SK-N-SH (cell line): ENCODE data around the gene CHERP. TPM values are rescaled to one million over a fixed set of nuclear protein-coding genes. Genes with fewer than 3 reads are reported as not detected.

Source experiments
- CTCF ChIA-PET: fragments of 300-600, 350-600 bp; formaldehyde crosslinking; extraction: SDS; loops from one replicate; lab custom pipeline; 2021; lab: Yijun Ruan, JAX
- POLR2A ChIA-PET: fragments of 350-600 bp; sonication (Branson Sonifier 250); formaldehyde crosslinking; extraction: SDS; loops from one replicate; lab custom pipeline; 2020; ENCODE audit warnings: antibody characterized with exemption, inconsistent platforms; lab: Yijun Ruan, JAX
- DNase-seq: peaks from one replicate; pipeline ENCODE4 v3.0.0; 2012
- H2AFZ ChIP-seq: fragments of 200-600 bp; sonication (generic); 2 replicates; pipeline ENCODE4 v1.8.1; 2016; ENCODE audit warnings: antibody characterized with exemption, mild to moderate bottlenecking, low read depth
- H3F3A ChIP-seq: fragments of 200-600 bp; sonication (generic); replicated peaks from 2 replicates; pipeline ENCODE3; 2016; ENCODE audit warnings: antibody characterized with exemption, mild to moderate bottlenecking; ENCODE audit not compliant: insufficient read depth
- H3K27ac ChIP-seq, 2 experiments: fragments of 200-500 bp in 1 of 2; fragments of 200-600 bp in 1 of 2; sonication (Bioruptor generic) in 1 of 2; sonication (generic), shearing (Covaris generic) in 1 of 2; 2 replicates each; pipeline versions ENCODE4 v1.5.1 to v1.6.1; 2014 to 2016; ENCODE audit warnings: low read depth in 2 of 2, inconsistent platforms in 1 of 2, low read length in 1 of 2, mild to moderate bottlenecking in 1 of 2, mixed read lengths in 1 of 2
- H3K27me3 ChIP-seq: fragments of 200-600 bp; sonication (generic), shearing (Covaris generic); 2 replicates; pipeline ENCODE4 v1.6.1; 2016; ENCODE audit warnings: mixed run types; ENCODE audit not compliant: insufficient read depth
- H3K36me3 ChIP-seq, 2 experiments: fragments of 200-500 bp in 1 of 2; fragments of 200-600 bp in 1 of 2; sonication (Bioruptor generic) in 1 of 2; sonication (generic) in 1 of 2; replicated peaks in 1 of 2; 2 replicates each; pipeline versions ENCODE3 to v1.5.1; 2014 to 2016; ENCODE audit warnings: low read length in 1 of 2, mild to moderate bottlenecking in 1 of 2; ENCODE audit not compliant: insufficient read depth in 2 of 2, control insufficient read depth in 1 of 2
- H3K4me1 ChIP-seq, 2 experiments: fragments of 200-500 bp in 1 of 2; fragments of 200-600 bp in 1 of 2; sonication (Bioruptor generic) in 1 of 2; sonication (generic), shearing (Covaris generic) in 1 of 2; 2 replicates each; pipeline versions ENCODE4 v1.5.1 to v1.6.1; 2014 to 2016; ENCODE audit warnings: low read depth in 1 of 2, low read length in 1 of 2, mixed run types in 1 of 2; ENCODE audit not compliant: insufficient read depth in 2 of 2, control insufficient read depth in 1 of 2
- H3K4me2 ChIP-seq: fragments of 200-600 bp; sonication (generic), shearing (Covaris generic); 2 replicates; pipeline ENCODE4 v1.6.1; 2017; ENCODE audit warnings: mixed run types
- H3K4me3 ChIP-seq, 2 experiments: fragments of 200-500 bp in 1 of 2; fragments of 200-600 bp in 1 of 2; sonication (Bioruptor generic) in 1 of 2; sonication (generic), shearing (Covaris generic) in 1 of 2; 2 replicates each; pipeline versions ENCODE4 v1.5.1 to v1.8.1; 2014 to 2016; ENCODE audit warnings: low read depth in 2 of 2, inconsistent platforms in 1 of 2, low read length in 1 of 2, mild to moderate bottlenecking in 1 of 2, mixed read lengths in 1 of 2, moderate library complexity in 1 of 2
- H3K79me2 ChIP-seq: fragments of 200-600 bp; sonication (generic); 2 replicates; pipeline ENCODE4 v1.8.1; 2017; ENCODE audit warnings: mild to moderate bottlenecking; ENCODE audit not compliant: insufficient read depth
- H3K9ac ChIP-seq: fragments of 200-600 bp; sonication (generic); 2 replicates; pipeline ENCODE4 v1.6.1; 2017; ENCODE audit warnings: mixed run types
- H3K9me2 ChIP-seq: fragments of 200-600 bp; sonication (generic); 2 replicates; pipeline ENCODE4 v1.6.1; 2017; ENCODE audit warnings: mixed run types
- H3K9me3 ChIP-seq: fragments of 200-600 bp; sonication (generic); 2 replicates; pipeline ENCODE4 v1.6.1; 2017; ENCODE audit warnings: mixed run types, mild to moderate bottlenecking, moderate library complexity
- H4K20me1 ChIP-seq: fragments of 200-600 bp; sonication (generic); 2 replicates; pipeline ENCODE4 v1.6.1; 2017; ENCODE audit warnings: mild to moderate bottlenecking, mixed run types; ENCODE audit not compliant: insufficient read depth
- ELF1 ChIP-seq: IDR thresholded peaks from 2 replicates; pipeline ENCODE4 v1.4.0; 2012
- FOSL2 ChIP-seq: IDR thresholded peaks from 2 replicates; pipeline ENCODE4 v1.4.0; 2012; ENCODE audit warnings: low read depth, mild to moderate bottlenecking, moderate library complexity, borderline replicate concordance
- GABPA ChIP-seq: IDR thresholded peaks from 2 replicates; pipeline ENCODE4 v1.4.0; 2012; ENCODE audit warnings: low read depth, mild to moderate bottlenecking
- NFIC ChIP-seq: IDR thresholded peaks from 2 replicates; pipeline ENCODE4 v1.4.0; 2012; ENCODE audit warnings: borderline replicate concordance
- POLR2AphosphoS5 ChIP-seq: IDR thresholded peaks from 2 replicates; pipeline ENCODE4 v1.6.1; 2012; ENCODE audit warnings: low read depth, low read length
- SIN3A ChIP-seq: IDR thresholded peaks from 2 replicates; pipeline ENCODE4 v1.6.1; 2012; ENCODE audit warnings: low read depth, mild to moderate bottlenecking, low read length, moderate library complexity, borderline replicate concordance
- SMC3 ChIP-seq: IDR thresholded peaks from 2 replicates; pipeline ENCODE4 v1.6.1; 2012; ENCODE audit warnings: low read depth, low read length, improper control_type of control experiment
- TAF1 ChIP-seq: IDR thresholded peaks from 2 replicates; pipeline ENCODE4 v1.6.1; 2012; ENCODE audit warnings: low read depth, mild to moderate bottlenecking, low read length, moderate library complexity, borderline replicate concordance
- TCF12 ChIP-seq: IDR thresholded peaks from 2 replicates; pipeline ENCODE4 v1.4.0; 2012
- TEAD4 ChIP-seq: IDR thresholded peaks from 2 replicates; pipeline ENCODE4 v1.4.0; 2012; ENCODE audit warnings: mild to moderate bottlenecking, borderline replicate concordance; ENCODE audit not compliant: insufficient read depth
- YY1 ChIP-seq: IDR thresholded peaks from 2 replicates; pipeline ENCODE4 v1.4.0; 2012; ENCODE audit warnings: low read depth, mild to moderate bottlenecking
- WGBS: methylation state at CpG from one replicate; pipeline ENCODE4 v1.1.6; 2017; ENCODE audit warnings: low lambda C conversion rate; 5-methylcytosine and 5-hydroxymethylcytosine counted together
- polyA plus RNA-seq, 3 experiments: library from polyadenylated mRNA; depleted of rRNA; stranded (reverse); fragments of >200 nt; gene quantifications; 2 replicates each; pipeline ENCODE4 v1.2.3, GENCODE V29; 2012
- TF ChIP-seq, protein P1 (sequence below): IDR thresholded peaks from 2 replicates; pipeline ENCODE4 v1.6.1; 2012; ENCODE audit warnings: mild to moderate bottlenecking, low read depth, low read length, moderate library complexity
- TF ChIP-seq, protein P2 (sequence below): fragments of 200-600 bp; sonication (generic); IDR thresholded peaks from 2 replicates; pipeline ENCODE4 v1.6.1; 2017; ENCODE audit warnings: antibody characterized with exemption, mild to moderate bottlenecking, moderate library complexity
- TF ChIP-seq, protein P3 (sequence below): IDR thresholded peaks from 2 replicates; pipeline ENCODE4 v1.4.0; 2012; ENCODE audit warnings: low read depth, borderline replicate concordance
- TF ChIP-seq, protein P4 (sequence below): IDR thresholded peaks from 2 replicates; pipeline ENCODE4 v1.4.0; 2012; ENCODE audit warnings: low read depth, borderline replicate concordance

CHERP gene
- polyA plus RNA-seq, 1 of the 3 experiments (the other 2 are of a cell fraction) = 16.8 TPM

DNA sequence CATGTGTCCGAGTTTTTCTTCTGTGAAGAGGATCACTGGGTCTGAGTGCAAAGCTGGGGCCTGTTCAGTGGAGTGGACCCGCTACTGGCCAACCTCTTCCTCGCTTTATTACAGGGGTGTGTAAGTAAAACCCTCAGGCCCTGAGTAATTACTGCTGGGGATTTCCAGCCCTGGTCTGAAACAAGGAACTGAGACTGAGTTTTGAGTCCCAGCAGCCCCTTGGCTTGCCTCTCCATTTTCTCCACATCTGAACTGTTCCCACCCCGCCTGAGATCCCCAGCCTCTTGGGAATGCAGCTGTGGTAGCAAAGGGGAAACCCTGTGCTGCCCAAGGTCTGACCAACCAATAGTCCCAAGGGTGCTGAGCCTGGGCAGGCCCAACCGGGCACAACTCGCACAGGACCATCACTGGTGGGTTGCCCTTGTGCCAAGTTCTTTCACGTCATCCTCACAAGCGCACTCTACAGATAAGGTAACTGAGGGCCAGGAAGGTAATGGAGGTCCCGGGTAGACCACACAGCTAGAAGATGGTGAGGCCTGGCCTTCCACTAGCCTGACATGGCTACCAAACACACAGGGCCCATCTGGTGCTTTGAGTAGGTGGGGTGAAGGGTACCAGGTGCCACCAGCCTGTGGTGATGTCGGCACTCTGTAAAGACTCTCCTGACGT lies 43.7 kb upstream of the CHERP start:
- peaks cover 97% of the 10 kb centered on the region for H4K20me1 ChIP-seq
- TF ChIP-seq, protein P1, sequence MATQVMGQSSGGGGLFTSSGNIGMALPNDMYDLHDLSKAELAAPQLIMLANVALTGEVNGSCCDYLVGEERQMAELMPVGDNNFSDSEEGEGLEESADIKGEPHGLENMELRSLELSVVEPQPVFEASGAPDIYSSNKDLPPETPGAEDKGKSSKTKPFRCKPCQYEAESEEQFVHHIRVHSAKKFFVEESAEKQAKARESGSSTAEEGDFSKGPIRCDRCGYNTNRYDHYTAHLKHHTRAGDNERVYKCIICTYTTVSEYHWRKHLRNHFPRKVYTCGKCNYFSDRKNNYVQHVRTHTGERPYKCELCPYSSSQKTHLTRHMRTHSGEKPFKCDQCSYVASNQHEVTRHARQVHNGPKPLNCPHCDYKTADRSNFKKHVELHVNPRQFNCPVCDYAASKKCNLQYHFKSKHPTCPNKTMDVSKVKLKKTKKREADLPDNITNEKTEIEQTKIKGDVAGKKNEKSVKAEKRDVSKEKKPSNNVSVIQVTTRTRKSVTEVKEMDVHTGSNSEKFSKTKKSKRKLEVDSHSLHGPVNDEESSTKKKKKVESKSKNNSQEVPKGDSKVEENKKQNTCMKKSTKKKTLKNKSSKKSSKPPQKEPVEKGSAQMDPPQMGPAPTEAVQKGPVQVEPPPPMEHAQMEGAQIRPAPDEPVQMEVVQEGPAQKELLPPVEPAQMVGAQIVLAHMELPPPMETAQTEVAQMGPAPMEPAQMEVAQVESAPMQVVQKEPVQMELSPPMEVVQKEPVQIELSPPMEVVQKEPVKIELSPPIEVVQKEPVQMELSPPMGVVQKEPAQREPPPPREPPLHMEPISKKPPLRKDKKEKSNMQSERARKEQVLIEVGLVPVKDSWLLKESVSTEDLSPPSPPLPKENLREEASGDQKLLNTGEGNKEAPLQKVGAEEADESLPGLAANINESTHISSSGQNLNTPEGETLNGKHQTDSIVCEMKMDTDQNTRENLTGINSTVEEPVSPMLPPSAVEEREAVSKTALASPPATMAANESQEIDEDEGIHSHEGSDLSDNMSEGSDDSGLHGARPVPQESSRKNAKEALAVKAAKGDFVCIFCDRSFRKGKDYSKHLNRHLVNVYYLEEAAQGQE = no peak
- TF ChIP-seq, protein P2, sequence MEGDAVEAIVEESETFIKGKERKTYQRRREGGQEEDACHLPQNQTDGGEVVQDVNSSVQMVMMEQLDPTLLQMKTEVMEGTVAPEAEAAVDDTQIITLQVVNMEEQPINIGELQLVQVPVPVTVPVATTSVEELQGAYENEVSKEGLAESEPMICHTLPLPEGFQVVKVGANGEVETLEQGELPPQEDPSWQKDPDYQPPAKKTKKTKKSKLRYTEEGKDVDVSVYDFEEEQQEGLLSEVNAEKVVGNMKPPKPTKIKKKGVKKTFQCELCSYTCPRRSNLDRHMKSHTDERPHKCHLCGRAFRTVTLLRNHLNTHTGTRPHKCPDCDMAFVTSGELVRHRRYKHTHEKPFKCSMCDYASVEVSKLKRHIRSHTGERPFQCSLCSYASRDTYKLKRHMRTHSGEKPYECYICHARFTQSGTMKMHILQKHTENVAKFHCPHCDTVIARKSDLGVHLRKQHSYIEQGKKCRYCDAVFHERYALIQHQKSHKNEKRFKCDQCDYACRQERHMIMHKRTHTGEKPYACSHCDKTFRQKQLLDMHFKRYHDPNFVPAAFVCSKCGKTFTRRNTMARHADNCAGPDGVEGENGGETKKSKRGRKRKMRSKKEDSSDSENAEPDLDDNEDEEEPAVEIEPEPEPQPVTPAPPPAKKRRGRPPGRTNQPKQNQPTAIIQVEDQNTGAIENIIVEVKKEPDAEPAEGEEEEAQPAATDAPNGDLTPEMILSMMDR = no peak
- no peak for TF ChIP-seq TEAD4
- TF ChIP-seq, protein P3, sequence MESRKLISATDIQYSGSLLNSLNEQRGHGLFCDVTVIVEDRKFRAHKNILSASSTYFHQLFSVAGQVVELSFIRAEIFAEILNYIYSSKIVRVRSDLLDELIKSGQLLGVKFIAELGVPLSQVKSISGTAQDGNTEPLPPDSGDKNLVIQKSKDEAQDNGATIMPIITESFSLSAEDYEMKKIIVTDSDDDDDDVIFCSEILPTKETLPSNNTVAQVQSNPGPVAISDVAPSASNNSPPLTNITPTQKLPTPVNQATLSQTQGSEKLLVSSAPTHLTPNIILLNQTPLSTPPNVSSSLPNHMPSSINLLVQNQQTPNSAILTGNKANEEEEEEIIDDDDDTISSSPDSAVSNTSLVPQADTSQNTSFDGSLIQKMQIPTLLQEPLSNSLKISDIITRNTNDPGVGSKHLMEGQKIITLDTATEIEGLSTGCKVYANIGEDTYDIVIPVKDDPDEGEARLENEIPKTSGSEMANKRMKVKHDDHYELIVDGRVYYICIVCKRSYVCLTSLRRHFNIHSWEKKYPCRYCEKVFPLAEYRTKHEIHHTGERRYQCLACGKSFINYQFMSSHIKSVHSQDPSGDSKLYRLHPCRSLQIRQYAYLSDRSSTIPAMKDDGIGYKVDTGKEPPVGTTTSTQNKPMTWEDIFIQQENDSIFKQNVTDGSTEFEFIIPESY = no peak
- TF ChIP-seq, protein P4, sequence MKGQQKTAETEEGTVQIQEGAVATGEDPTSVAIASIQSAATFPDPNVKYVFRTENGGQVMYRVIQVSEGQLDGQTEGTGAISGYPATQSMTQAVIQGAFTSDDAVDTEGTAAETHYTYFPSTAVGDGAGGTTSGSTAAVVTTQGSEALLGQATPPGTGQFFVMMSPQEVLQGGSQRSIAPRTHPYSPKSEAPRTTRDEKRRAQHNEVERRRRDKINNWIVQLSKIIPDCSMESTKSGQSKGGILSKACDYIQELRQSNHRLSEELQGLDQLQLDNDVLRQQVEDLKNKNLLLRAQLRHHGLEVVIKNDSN = no peak
- TF ChIP-seq GABPA = no peak
- no peak for TF ChIP-seq TAF1
- TF ChIP-seq FOSL2 = no peak
- no peak for TF ChIP-seq SIN3A
- TF ChIP-seq POLR2AphosphoS5 = no peak
- no peak for TF ChIP-seq ELF1
- no peak for TF ChIP-seq YY1
- TF ChIP-seq SMC3 = no peak
- no peak for TF ChIP-seq TCF12
- TF ChIP-seq NFIC = no peak
- H3K9ac ChIP-seq = no peak overlapping the region
- no peaks in the 10 kb centered on the region for H3K9me2 ChIP-seq
- 95% methylated on average over 9 of the region's 11 CpGs for WGBS
- H3K27me3 ChIP-seq = no peaks in the 10 kb centered on the region
- no peak overlapping the region; a peak in 2 of 4 replicates for H3K27ac ChIP-seq
- H3K4me1 ChIP-seq = peaks cover 50 to 90% of the 10 kb centered on the region in 2 experiments
- DNase-seq = no peak
- H3K9me3 ChIP-seq = no peaks in the 10 kb centered on the region
- H2AFZ ChIP-seq = no peak overlapping the region
- peaks cover 8% of the 10 kb centered on the region for H3F3A ChIP-seq
- ChIA-PET CTCF (no interaction called here), POLR2A (no interaction called here)
- no peak overlapping the region for H3K4me2 ChIP-seq
- no peaks in the 10 kb centered on the region for H3K36me3 ChIP-seq
- no peak overlapping the region for H3K4me3 ChIP-seq
- peaks cover 99% of the 10 kb centered on the region for H3K79me2 ChIP-seq
